Esophagus mucosa (tissue), 1 donor: ENCODE data around the gene RDH12. TPM values are rescaled to one million over a fixed set of nuclear protein-coding genes. Genes with fewer than 3 reads are reported as not detected.
A peak's percentile ranks its signal among the peaks of the same experiment; 100 is the strongest.

Source experiments
- ATAC-seq: fragments of 200-7000 bp; cut with Tn5 transposase; one replicate; pipeline ENCODE4 v1.9.1; 2020
- total RNA-seq: library from RNA; stranded (reverse); gene quantifications from one replicate; pipeline ENCODE4 v1.2.4, GENCODE V29; 2023
- donor health status: DM: yes; HTN: yes; CAD: no.

The RDH12 gene
- total RNA-seq, 1 donor from 2014 or later, result 30.9 TPM

DNA sequence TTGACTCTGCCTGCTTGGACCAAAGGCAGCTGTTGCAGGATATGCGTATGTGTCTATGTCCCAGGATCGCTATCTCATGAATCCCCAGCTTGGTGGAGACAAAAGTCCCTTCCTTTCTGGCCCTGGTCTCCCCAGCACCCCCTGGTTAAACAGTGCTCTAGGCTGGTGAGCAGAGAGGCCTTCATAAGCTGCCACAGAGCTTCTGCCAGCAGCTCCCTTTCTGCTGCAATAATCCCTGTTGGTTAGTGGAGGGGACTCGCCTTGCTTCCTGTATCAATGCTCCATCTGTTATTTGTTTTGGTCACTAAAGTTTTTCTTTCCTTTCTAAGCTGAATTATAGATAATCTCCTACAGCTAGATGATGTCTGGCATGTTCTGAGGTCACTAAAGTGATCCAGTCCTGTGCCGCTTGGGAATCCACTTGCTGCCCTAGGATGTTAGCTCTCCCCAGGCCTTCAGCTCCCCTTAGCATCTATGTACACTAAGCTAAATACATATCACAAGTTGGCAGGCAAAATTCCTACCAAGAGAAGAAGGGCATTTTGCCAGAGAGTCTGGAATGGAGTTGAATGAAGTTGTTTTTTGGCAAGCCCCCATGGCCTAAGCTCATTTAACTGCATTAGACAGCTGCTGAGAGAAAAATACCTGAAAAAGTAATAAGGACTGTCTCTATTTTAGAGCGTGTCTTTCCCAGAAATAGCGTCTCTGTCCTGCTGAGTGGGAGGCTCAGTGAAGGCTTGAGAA is 47.8 kb downstream of the RDH12 start:
- ATAC-seq, result no peak

DNA sequence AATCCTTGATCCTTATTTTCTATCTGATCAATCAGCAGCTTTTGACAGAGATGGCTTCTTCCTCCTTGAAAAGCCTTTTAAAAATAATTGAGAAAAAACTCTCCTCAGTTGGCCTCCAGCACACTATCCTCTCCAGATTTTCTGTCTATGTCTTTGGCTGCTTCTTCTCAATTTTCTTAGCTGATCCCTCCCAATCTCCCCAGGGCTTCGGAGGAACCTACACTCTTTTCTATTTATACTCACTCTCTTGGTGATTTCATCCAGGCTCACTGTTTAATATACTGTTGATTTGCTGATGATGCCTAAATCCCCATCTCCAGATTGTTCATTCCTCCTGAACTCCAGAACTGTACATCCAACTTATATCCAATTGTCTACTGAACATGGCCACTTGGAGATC is 54.8 kb downstream of the RDH12 start:
- no peak for ATAC-seq

DNA sequence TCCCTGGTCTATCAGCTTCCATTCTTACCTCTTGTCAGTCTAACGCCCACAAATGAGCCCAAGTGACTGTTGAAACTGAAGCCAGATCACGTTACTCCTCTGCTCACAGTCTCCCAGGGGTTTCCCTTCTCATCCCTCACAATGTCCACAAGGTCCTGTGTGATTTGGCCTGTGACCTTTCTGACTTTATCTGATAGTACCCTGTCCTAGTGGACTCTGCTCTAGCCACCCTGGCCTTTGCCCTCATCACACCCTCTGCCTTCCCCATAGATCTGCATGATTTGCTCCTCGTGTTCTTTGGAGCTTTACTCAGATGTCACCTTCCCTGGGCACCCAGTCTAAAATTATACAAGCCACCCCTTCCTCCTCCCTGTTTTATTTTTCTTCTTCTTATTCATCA is 55.5 kb downstream of the RDH12 start:
- ATAC-seq, result no peak

DNA sequence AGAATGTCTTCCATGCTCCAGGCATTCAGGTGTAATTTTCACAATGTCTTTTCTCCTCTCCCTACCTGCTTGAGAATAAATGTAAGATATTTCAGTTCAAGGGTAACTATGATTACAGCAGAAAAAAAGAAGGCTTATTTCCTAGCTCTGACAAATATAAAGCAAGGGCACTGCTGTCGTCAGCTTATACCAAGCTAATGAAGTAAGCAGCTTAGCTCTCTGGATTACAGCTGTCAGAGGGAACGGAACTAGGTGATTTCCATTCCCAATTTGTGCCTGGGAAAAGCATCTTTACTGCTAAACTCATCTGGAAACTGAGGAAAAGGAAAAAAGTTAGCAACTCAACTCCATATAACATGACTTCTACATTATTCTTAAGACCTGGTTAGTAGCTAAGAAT is 58.2 kb downstream of the RDH12 start:
- no peak for ATAC-seq

DNA sequence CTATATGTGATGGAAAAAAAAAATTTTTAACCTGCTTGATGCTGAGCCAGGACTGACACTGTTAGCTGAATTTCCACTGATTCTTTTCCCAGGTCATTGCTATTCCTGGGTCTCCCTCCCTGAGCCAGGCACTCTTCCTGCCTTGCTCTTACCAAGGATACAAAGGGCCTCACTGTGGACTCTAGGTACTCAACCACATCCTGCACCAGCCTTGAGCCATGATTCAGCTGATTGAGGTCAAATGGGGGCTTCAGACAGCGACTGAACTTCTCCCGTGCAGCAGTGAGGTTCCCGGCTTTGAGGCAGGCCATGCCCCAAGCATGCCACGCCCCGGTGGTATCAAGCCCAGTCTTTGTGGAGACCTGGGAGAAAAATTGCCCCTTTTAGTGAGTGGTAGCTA is 60.4 kb downstream of the RDH12 start:
- ATAC-seq, result no peak

DNA sequence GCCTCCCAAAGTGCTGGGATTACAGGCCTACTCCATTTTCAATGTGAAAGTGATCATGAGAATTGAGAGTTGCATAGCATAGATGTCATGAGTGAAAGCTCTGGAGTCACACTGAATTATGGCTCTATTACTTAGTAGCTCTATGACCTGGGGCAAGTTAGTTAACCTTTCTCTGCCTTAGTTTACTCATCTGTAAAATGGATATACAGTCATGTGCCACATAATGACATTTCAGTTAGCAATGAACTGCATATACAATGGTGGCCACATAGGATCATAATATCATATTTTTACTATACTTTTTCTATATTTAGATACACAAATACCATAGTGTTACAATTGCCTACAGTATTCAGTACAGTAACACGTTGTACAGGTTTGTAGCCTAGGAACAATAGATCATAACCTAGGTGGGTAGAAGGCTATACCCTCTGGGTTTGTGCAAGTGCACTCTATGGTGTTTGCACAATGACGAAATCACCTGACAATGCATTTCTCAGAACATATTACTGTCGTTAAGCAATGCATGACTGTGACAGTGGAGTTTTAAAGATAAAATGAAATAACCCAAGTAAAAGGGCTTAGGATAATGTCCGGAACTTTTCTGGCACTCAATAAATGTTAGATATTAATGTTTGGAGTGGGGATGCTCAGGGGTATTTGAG is 61.6 kb downstream of the RDH12 start:
- peak; percentile 90 for ATAC-seq

DNA sequence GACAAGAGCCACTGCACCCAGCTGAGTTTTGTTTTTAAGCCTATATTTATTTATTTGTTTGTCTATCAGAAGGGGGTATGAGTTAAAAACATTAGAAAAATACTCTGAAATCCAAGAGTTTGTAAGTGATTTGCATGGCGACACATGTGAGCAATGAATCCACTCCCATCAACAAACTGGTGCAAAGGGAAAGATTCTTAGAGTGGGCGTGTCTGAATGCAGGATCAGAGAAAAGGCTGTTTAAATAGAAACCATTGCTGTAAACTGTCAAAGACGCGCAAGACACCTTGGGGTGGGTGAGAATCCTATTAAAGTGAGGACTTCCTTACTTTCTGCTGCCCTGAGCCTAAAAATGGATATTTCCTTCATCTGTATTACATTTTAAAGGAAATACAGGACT is 62.8 kb downstream of the RDH12 start:
- ATAC-seq, result peak; percentile 27

DNA sequence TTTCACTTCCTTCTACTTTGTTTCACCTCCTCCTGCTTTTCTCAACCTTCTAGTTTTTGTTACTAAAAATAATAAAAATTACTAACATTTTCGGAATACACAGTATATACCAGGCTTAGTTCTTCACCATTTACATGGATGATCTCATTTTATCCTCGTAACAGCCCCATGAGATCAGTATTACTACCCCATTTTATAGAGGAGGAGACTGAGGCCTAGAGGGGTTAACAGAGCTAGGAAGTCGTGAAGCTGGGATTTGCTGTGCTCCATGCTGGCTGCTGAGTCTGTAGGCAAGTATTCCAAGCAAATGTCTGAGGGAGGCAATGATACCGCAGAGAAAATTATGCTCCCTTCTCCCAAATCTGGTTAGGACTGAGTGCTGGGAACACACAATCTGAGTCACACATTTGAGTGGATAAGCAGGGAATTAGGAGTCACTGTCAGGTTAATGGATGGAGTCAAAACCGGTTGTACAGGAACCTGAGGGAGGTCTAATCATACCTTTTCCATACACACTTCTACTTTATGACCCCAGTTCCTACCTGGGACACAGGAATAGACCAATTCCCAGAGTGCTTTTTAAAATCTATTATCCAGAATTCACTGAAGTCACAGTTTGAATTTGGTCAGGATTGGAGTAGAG is 63.6 kb downstream of the RDH12 start:
- peak; percentile 78 for ATAC-seq

DNA sequence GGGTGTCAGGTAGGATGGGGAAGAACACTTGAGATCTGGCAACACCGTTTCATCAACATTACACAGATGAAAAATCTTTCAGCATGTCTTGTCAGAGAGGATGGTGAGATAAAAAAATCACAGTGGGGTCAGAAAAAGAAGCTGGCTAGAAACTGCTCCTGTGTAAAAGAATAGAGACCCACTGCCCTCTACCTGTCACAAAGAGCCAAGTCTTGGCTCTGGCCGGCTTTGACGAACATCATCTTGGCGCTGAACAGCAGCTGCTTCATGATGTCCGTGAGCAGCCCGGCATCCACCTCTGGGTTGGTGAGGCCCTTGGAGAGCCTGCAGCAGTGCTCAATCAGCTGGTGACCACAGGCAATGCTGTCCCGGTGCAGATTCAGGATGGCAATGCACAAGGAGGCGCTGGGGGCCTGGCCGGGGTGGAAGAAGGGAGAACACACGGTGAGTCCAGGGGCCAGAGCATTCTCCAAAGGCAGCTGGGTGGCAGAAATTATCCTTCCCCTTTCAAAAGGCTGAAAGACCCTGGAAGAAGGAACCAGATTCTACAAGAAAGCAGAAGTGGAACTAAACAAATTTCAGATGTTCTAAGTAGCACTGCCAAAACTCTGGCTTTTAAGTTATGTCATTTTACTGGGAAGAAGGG is 64.5 kb downstream of the RDH12 start:
- ATAC-seq, result no peak

DNA sequence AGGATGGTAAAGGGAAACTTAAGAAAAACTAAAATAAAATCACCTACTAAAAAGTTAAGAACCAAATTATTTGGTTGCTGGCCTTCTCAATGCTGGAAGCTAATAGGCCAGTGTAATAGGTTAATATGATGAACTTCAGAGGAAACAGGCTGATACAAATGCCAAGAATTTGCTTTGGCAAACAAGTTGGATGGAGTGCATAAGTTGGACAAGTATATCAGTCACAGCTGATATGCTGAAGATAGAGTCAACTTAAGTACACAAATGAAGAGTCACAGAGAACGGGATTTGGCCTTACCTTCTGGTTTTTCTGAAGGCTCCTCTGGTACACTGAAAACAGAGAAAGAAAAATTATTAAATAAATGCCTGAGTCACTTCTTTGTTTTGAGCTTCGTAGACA is 66.5 kb downstream of the RDH12 start:
- no peak for ATAC-seq

DNA sequence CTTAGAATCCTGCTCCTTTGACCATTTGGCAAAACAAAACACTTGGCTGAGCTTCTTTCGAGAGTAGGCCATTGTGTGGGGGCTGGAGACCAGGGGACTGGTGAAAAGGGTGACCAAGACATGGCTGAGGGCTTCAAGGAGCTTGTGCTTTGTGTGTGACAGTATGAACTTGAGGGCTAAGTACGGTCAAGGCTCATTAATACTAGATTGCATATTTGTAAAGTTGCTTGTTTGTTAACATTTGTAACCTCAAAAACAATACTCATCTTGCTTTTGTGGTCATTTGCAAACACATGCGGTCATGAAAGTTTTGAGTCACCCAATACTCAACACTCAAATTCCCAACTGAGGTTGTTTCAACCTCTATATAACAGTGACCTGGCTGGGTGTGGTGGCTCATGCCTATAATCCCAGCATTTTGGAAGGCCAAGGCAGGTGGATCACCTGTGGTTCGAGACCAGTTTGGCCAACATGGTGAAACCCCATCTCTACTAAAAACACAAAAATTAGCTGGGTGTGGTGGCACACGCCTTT is 72.2 kb downstream of the RDH12 start:
- peak; percentile 76 for ATAC-seq

DNA sequence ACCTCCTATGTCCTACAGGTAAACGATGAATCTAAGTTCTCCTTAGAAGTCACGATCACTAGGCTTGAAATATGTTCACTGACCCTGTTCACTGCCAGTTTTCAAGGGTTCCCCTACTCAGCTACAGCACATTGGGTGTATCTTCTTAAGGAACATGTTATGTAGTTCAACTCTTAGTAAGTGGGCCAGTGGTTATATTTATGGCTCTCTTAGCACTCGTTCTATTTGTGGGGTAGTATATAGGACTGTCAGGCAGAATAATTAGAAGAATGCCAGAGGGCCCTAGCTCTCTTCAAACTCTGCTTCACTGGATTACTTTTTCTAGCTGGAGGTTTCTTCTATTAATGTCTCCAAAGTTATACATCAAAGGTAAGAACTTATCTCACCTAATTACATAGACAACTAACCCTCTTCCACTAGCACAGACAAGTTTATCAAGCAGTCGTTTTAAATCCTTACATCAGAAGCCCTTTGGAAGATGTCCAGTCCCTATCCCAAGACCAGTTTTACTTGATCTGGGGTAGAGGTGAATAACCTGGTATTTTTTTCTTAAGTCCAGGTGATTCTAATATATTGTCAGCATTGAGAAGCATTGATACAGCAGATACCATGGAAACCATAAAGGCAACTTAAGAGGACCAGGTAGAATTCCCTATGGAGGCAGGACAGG is 75.1 kb downstream of the RDH12 start:
- ATAC-seq, result peak; percentile 41

DNA sequence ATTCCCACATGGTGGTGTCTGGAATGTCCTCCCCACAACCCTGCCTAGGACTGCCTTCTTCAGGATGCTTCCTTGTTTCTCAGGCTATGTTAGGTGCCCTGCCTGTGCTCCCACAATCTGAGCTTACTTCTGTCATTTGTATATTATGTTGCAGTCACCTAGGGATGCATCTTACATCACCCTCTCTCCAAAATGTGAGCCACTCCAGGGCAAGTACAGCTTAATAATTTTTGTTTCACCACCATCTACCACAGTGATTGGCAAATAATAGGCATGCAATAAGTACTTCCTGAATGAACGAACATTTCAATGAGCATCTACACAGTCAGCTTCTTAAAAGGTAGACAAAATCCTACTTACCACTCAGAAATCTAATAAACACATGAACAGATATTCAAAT is 77.1 kb downstream of the RDH12 start:
- ATAC-seq, result no peak

DNA sequence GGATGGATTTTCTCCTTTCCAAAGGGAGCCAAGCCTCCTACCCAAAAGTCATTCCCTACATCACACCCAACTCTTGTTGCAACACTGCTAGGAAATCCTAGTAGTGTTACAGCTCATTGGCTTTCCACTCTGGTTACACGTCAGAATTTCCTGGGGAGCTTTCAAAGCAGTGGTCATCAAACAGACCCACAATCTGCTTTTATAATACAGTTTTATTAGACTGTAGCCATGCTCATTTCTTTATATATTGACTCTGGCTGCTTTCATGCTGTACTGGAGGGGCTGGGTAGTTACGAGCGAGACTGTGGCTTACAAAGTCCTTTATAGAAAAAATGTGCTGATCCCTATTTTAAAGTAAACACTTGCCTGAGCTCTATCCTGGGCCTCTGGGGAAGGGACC is 80.4 kb downstream of the RDH12 start:
- no peak for ATAC-seq

Other genes with a start within 250 kb of the RDH12 start
- 0.80 TPM for gene TMEM229B, start 213.2 kb upstream of the RDH12 start, total RNA-seq
- gene PLEKHH1, start 168.6 kb upstream of the RDH12 start, total RNA-seq, result 4.5 TPM
- 13.1 TPM for gene PIGH, start 101.6 kb upstream of the RDH12 start, total RNA-seq
- 35.6 TPM for gene ARG2, start 82.0 kb upstream of the RDH12 start, total RNA-seq
- gene VTI1B, start 27.3 kb upstream of the RDH12 start, total RNA-seq, result 81.0 TPM
- 60.1 TPM for gene RDH11, start 6.1 kb upstream of the RDH12 start, total RNA-seq
- gene ZFYVE26, start 114.7 kb downstream of the RDH12 start, total RNA-seq, result 12.6 TPM
- gene RAD51B, start 117.9 kb downstream of the RDH12 start, total RNA-seq, result 12.2 TPM